PC-3 (cell line): ENCODE data around the gene SLC24A3.

ENCODE experiments used
- EZH2phosphoT487 ChIP-seq: fragments of 300-600 bp; sonication (generic); IDR thresholded peaks from 2 replicates; pipeline ENCODE4 v1.6.1; 2018; ENCODE audit warnings: mild to moderate bottlenecking, antibody characterized with exemption, low read length, borderline replicate concordance
- TF ChIP-seq, protein P1 (sequence below): fragments of 300-600 bp; sonication (generic); conservative IDR thresholded peaks from 2 replicates; pipeline ENCODE4 v1.5.1; 2017; ENCODE audit warnings: antibody characterized with exemption, low read depth, mild to moderate bottlenecking, low read length

DNA sequence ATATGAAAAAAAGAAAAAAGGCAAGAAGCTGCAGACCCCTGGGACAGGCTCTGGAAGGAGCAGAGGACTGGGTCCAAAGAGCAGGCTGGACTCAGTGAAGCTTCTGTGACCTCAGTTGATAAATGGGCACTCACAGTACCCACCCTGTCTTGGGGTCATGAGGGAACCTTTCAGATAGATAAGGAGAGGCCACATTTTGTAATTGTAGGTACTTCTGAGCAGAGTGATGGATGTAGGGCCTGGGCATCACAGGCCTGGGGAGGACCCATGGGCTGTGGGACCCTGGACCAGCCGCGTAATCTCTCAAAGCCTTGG is 79.3 kb downstream of the SLC24A3 start:
- TF ChIP-seq, protein P1, sequence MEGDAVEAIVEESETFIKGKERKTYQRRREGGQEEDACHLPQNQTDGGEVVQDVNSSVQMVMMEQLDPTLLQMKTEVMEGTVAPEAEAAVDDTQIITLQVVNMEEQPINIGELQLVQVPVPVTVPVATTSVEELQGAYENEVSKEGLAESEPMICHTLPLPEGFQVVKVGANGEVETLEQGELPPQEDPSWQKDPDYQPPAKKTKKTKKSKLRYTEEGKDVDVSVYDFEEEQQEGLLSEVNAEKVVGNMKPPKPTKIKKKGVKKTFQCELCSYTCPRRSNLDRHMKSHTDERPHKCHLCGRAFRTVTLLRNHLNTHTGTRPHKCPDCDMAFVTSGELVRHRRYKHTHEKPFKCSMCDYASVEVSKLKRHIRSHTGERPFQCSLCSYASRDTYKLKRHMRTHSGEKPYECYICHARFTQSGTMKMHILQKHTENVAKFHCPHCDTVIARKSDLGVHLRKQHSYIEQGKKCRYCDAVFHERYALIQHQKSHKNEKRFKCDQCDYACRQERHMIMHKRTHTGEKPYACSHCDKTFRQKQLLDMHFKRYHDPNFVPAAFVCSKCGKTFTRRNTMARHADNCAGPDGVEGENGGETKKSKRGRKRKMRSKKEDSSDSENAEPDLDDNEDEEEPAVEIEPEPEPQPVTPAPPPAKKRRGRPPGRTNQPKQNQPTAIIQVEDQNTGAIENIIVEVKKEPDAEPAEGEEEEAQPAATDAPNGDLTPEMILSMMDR: no peak
- no peak for TF ChIP-seq EZH2phosphoT487
